HCT116 (cell line): ENCODE measurements around the gene NAXE. TPM values are rescaled to one million over a fixed set of nuclear protein-coding genes. Genes with fewer than 3 reads are reported as not detected.
"Not testable (repeated sequence)": the region's sequence is repeated elsewhere in the genome, so short reads cannot be mapped to it uniquely, and the experiment has no call there.

Experiments
- ATAC-seq: fragments of 200-7000 bp; cut with Tn5 transposase; 2 replicates; pipeline ENCODE4 v1.9.1; 2020; ENCODE audit warnings: mild to moderate bottlenecking, moderate library complexity
- BruUV-seq: library from RNA; stranded (reverse); fragments of 400-500 nt; replicated peaks from 2 replicates; lab custom pipeline; 2021; lab: Mats Ljungman, UMichigan
- CTCF ChIA-PET: fragments of 300-600 bp; sonication (Branson Sonifier 250); formaldehyde crosslinking; loops from one replicate; lab custom pipeline; 2021; ENCODE audit warnings: antibody characterized with exemption; lab: Charles Lee
- POLR2A ChIA-PET: fragments of 300-600, 350-600 bp; sonication (Branson Sonifier 250); formaldehyde crosslinking; loops from one replicate; lab custom pipeline; 2021; ENCODE audit warnings: antibody characterized with exemption; lab: Charles Lee
- RAD21 ChIA-PET, 2 experiments: fragments of 300-600 bp; sonication (Branson Sonifier 250); formaldehyde crosslinking; loops; one replicate each; lab custom pipeline; 2023; ENCODE audit warnings: low total read pairs in 2 of 2; ENCODE audit not compliant: uncharacterized antibody in 2 of 2, unreplicated experiment in 2 of 2, low non-redundant PET in 1 of 2; lab: Charles Lee
- DNase-seq: peaks from one replicate; pipeline ENCODE4 v3.0.0-alpha.2; 2010; ENCODE audit warnings: low read depth, low spot score
- H2AFZ ChIP-seq: fragments of 200-600 bp; shearing (Covaris generic), sonication (generic); 2 replicates; pipeline ENCODE4 v1.6.1; 2017; ENCODE audit warnings: low read depth, mixed run types, mixed read lengths, antibody characterized with exemption, low read length; ENCODE audit not compliant: poor library complexity, severe bottlenecking
- H3K27ac ChIP-seq: 2 replicates; pipeline ENCODE4 v1.5.1; 2012; ENCODE audit warnings: low read depth, low read length
- H3K27me3 ChIP-seq: fragments of 200-600 bp; sonication (generic); 2 replicates; pipeline ENCODE4 v1.6.1; 2016; ENCODE audit warnings: mixed run types, low read length, mixed read lengths; ENCODE audit not compliant: insufficient read depth
- H3K36me3 ChIP-seq, 2 experiments: fragments of 200-500 bp in 1 of 2; fragments of 200-600 bp in 1 of 2; sonication (Bioruptor generic) in 1 of 2; sonication (generic) in 1 of 2; 2 replicates each; pipeline versions ENCODE4 v1.5.1 to v1.6.1; 2014 to 2016; ENCODE audit warnings: low read length in 2 of 2, inconsistent platforms in 1 of 2, mixed read lengths in 1 of 2, mixed run types in 1 of 2; ENCODE audit not compliant: insufficient read depth in 2 of 2, control insufficient read depth in 1 of 2
- H3K4me1 ChIP-seq, 2 experiments: fragments of 200-600 bp in 1 of 2; sonication (generic) in 1 of 2; 2 replicates each; pipeline versions ENCODE4 v1.5.1 to v1.6.1; 2012 to 2017; ENCODE audit warnings: low read length in 2 of 2, inconsistent platforms in 1 of 2, mild to moderate bottlenecking in 1 of 2, mixed read lengths in 1 of 2, mixed run types in 1 of 2, moderate library complexity in 1 of 2; ENCODE audit not compliant: insufficient read depth in 2 of 2, control insufficient read depth in 1 of 2
- H3K4me2 ChIP-seq: fragments of 200-600 bp; sonication (generic); 2 replicates; pipeline ENCODE4 v1.6.1; 2017; ENCODE audit warnings: mixed run types, low read length, mixed read lengths
- H3K4me3 ChIP-seq, 2 experiments: fragments of 200-600 bp in 1 of 2; sonication (generic) in 1 of 2; replicated peaks in 1 of 2; 2 replicates each; pipeline ENCODE4 v1.5.1; 2011 to 2016; ENCODE audit warnings: low read length in 2 of 2, control low read depth in 1 of 2, low read depth in 1 of 2, mild to moderate bottlenecking in 1 of 2, mixed read lengths in 1 of 2, mixed run types in 1 of 2
- H3K79me2 ChIP-seq: fragments of 200-600 bp; sonication (generic); 2 replicates; pipeline ENCODE4 v1.6.1; 2017; ENCODE audit warnings: mild to moderate bottlenecking, mixed run types, low read length, moderate library complexity, mixed read lengths; ENCODE audit not compliant: insufficient read depth
- H3K9ac ChIP-seq: fragments of 200-600 bp; sonication (generic); 2 replicates; pipeline ENCODE4 v1.6.1; 2016; ENCODE audit warnings: low read length, mixed read lengths
- H3K9me2 ChIP-seq: fragments of 200-600 bp; sonication (generic), shearing (Covaris generic); 2 replicates; pipeline ENCODE4 v1.6.1; 2017; ENCODE audit warnings: mixed run types, mild to moderate bottlenecking, moderate library complexity; ENCODE audit not compliant: insufficient read depth
- H3K9me3 ChIP-seq, 2 experiments: fragments of 200-500 bp in 1 of 2; fragments of 200-600 bp in 1 of 2; sonication (Bioruptor generic) in 1 of 2; sonication (generic) in 1 of 2; 2 replicates each; pipeline ENCODE4 v1.6.1; 2014 to 2017; ENCODE audit warnings: low read length in 2 of 2, mixed read lengths in 2 of 2, inconsistent platforms in 1 of 2, low read depth in 1 of 2, mild to moderate bottlenecking in 1 of 2, mixed run types in 1 of 2, moderate library complexity in 1 of 2; ENCODE audit not compliant: control insufficient read depth in 1 of 2, insufficient read depth in 1 of 2
- H4K20me1 ChIP-seq: fragments of 200-600 bp; sonication (generic), shearing (Covaris generic); 2 replicates; pipeline ENCODE4 v1.6.1; 2017; ENCODE audit warnings: mixed run types, mild to moderate bottlenecking, moderate library complexity; ENCODE audit not compliant: insufficient read depth
- ATF3 ChIP-seq: IDR thresholded peaks from 2 replicates; pipeline ENCODE4 v1.6.1; 2012
- CEBPB ChIP-seq: IDR thresholded peaks from 2 replicates; pipeline ENCODE4 v1.6.1; 2012; ENCODE audit warnings: low read depth
- CTCF ChIP-seq, 3 experiments: fragments of 200-600 bp in 1 of 3; sonication (generic) in 1 of 3; IDR thresholded peaks in 2 of 3; conservative IDR thresholded peaks in 1 of 3; 2 replicates each; pipeline ENCODE4 v1.5.1; 2012 to 2017; ENCODE audit warnings: low read depth in 2 of 3, low read length in 2 of 3, antibody characterized with exemption in 1 of 3, borderline replicate concordance in 1 of 3, control low read depth in 1 of 3, mild to moderate bottlenecking in 1 of 3, mixed read lengths in 1 of 3, mixed run types in 1 of 3, moderate library complexity in 1 of 3; ENCODE audit not compliant: insufficient read depth in 1 of 3
- POLR2A ChIP-seq: IDR thresholded peaks from 2 replicates; pipeline ENCODE4 v1.7.0; 2011; ENCODE audit warnings: borderline replicate concordance; ENCODE audit not compliant: insufficient read depth, insufficient read length; ENCODE audit errors: extremely low read depth
- RAD21 ChIP-seq: IDR thresholded peaks from 2 replicates; pipeline ENCODE4 v1.6.1; 2012; ENCODE audit warnings: low read depth, mild to moderate bottlenecking
- SRF ChIP-seq: IDR thresholded peaks from 2 replicates; pipeline ENCODE4 v1.6.1; 2012; ENCODE audit warnings: low read depth
- TCF7L2 ChIP-seq: IDR thresholded peaks from 2 replicates; pipeline ENCODE4 v1.7.0; 2011; ENCODE audit warnings: borderline replicate concordance, inconsistent platforms; ENCODE audit not compliant: insufficient read depth, insufficient read length; ENCODE audit errors: extremely low read depth
- ZBTB33 ChIP-seq: IDR thresholded peaks from 2 replicates; pipeline ENCODE4 v1.6.1; 2011; ENCODE audit warnings: mild to moderate bottlenecking, low read length, moderate library complexity; ENCODE audit not compliant: insufficient replicate concordance; ENCODE audit errors: extremely low read depth
- intact Hi-C: fragments of 100-400 bp; cut with micrococcal nuclease; formaldehyde crosslinking; loops from 2 replicates; pipeline ENCODE4 v1.10.0; 2022
- total RNA-seq: library from RNA; stranded (reverse); gene quantifications from one replicate; pipeline ENCODE4 v1.2.1, GENCODE V29; 2021; ENCODE audit not compliant: unreplicated experiment

NAXE gene
- total RNA-seq, 1 experiment from 2014 or later = 139 TPM

GRCh38 chr1:156602557-156602993 is 11.0 kb downstream of the NAXE start:
- POLR2A ChIA-PET = interaction anchor here (0.6 to 0.8 kb wide), 2 partner anchors 15 to 17 kb away, joined by 3 read pairs; partner anchors contain the start of gene HAPLN2
- TF ChIP-seq CEBPB (no peak), ATF3 (no peak), ZBTB33 (no peak), RAD21 (peak; percentile 58), CTCF (IDR thresholded peaks at IDR 0.05 in 2 of 3, conservative IDR thresholded peaks at IDR 0.05 in 1 of 3; ENCODE audit: borderline replicate concordance in 1 of 3, insufficient read depth in 1 of 3, low read depth in 2 of 3, low read length in 2 of 3) (peak; percentile 45 to 70 (median 65); a peak in 5 of 6 replicates), POLR2A (peak; percentile 36), SRF (peak; percentile 88), TCF7L2 (no peak)
- TF ChIP-seq, all 23 proteins: peak for 4
- ATAC-seq (peak; percentile 48), DNase-seq (peak; percentile 43)
- Histone ChIP-seq H3K27ac (peak overlapping the region; percentile 75), H3K4me1 (peaks cover 11 to 30% of the 10 kb centered on the region in 2 experiments), H3K79me2 (peaks cover 47% of the 10 kb centered on the region), H3K9ac (peak overlapping the region; percentile 97), H3K4me3 (peak overlapping the region; percentile 70 to 88), H2AFZ (no peak overlapping the region), H4K20me1 (no peaks in the 10 kb centered on the region), H3K9me3 (no peaks in the 10 kb centered on the region), H3K27me3 (no peaks in the 10 kb centered on the region), H3K4me2 (peak overlapping the region; percentile 87), H3K36me3 (peaks cover 5 to 16% of the 10 kb centered on the region in 2 experiments; a peak in 3 of 4 replicates), H3K9me2 (no peaks in the 10 kb centered on the region)
- intact Hi-C loops = loop anchor here (1.0 kb wide), 1 partner anchor 146 kb away; no protein-coding TSS in a partner anchor
- no TSS peak for BruUV-seq
- ChIA-PET CTCF (interaction anchor here (0.8 to 1.7 kb wide), 5 partner anchors 10 to 294 kb away, joined by 3 to 7 read pairs (median 4); partner anchors contain the start of genes NAXE and PRCC), RAD21 (interaction anchor here (0.7 kb wide), 2 partner anchors 25 to 217 kb away, joined by 4 to 5 read pairs; no protein-coding TSS in a partner anchor)

- H3K27me3 ChIP-seq, H3K4me2 ChIP-seq, H2AFZ ChIP-seq, H3K79me2 ChIP-seq, CTCF ChIA-PET, H3K9me2 ChIP-seq, intact Hi-C loops, BruUV-seq, POLR2A ChIA-PET, RAD21 ChIA-PET, DNase-seq, H3K27ac ChIP-seq, H3K4me3 ChIP-seq, H4K20me1 ChIP-seq, H3K9me3 ChIP-seq, ATAC-seq, H3K9ac ChIP-seq, H3K36me3 ChIP-seq: not testable (repeated sequence)
- H3K4me1 ChIP-seq = peaks cover 4 to 25% of the 10 kb centered on the region in 2 experiments; a peak in 3 of 4 replicates
Observed at GRCh38 chr1:156607344-156607743, 15.8 kb downstream of the NAXE start.
